Mononuclear cell (primary cell): ENCODE results near the gene HMG20B. TPM values are rescaled to one million over a fixed set of nuclear protein-coding genes. Genes with fewer than 3 reads are reported as not detected.
A peak's percentile ranks its signal among the peaks of the same experiment; 100 is the strongest.
"Not testable (repeated sequence)": the region's sequence is repeated elsewhere in the genome, so short reads cannot be mapped to it uniquely, and the experiment has no call there.

Experiments
- H3K27me3 ChIP-seq: 2 replicates; pipeline ENCODE4 v1.6.0; 2011; ENCODE audit warnings: low read length, control low read depth; ENCODE audit not compliant: insufficient read depth
- H3K4me1 ChIP-seq: 2 replicates; pipeline ENCODE4 v1.5.1; 2011; ENCODE audit warnings: mild to moderate bottlenecking, low read length, control low read depth; ENCODE audit not compliant: insufficient read depth
- H3K4me3 ChIP-seq: 2 replicates; pipeline ENCODE4 v1.5.1; 2011; ENCODE audit warnings: mild to moderate bottlenecking, low read length, moderate library complexity
- H3K9me3 ChIP-seq: 2 replicates; pipeline ENCODE4 v1.5.1; 2011; ENCODE audit warnings: low read depth, mild to moderate bottlenecking, control low read depth, low read length
- total RNA-seq: library from RNA; depleted of rRNA; stranded (reverse); fragments of >200 nt; gene quantifications from one replicate; pipeline ENCODE4 v1.2.3, GENCODE V29; 2012

Gene HMG20B
- total RNA-seq, 1 donor = 34.7 TPM

DNA sequence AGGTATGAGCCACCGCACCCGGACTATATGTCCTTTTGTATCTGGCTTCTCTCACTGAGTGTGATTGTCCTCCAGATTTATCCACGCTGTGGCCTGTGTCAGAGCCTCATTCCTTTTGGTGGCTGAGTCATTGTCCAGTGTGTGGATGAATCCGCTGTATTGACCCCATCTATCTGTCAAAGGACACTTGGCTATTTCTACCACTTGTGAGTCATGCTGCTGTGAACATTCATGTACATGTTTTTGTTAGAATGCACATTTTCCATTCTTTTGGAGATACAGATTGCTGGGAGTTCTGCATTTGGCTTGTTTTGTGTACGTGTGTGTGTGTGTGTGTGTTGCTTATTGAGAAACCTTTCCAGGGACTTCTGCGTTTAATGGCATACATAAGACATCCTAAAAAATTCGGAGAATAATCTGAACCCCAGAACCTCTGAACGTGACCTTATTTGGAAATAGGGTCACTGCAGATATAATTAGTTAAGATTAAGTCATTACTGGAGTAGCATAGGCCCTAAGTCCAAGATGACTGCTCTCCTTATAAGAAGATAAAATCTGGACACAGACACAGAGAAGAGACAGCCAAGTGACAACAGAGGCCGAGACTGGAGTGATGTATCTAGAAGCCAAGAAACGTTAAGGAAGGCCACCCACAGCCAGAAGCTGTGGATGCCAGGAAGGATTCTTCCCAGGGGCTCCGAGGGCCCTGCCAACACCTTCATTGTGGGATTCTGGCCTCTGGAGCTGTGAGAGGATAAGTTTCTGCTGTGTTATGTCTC, 7.6 kb downstream of the HMG20B start:
- Histone ChIP-seq H3K27me3 (no peaks in the 10 kb centered on the region), H3K4me1 (peaks cover 6% of the 10 kb centered on the region)

GRCh38 chr19:3581792-3582191, 9.0 kb downstream of the HMG20B start:
- not testable (repeated sequence) for H3K4me1 ChIP-seq, H3K4me3 ChIP-seq, H3K9me3 ChIP-seq, H3K27me3 ChIP-seq

More for the DNA sequence above, 7.6 kb downstream of the HMG20B start:
- no peaks in the 10 kb centered on the region for H3K9me3 ChIP-seq
- no peak overlapping the region for H3K4me3 ChIP-seq

- not testable (repeated sequence) for H3K9me3 ChIP-seq, H3K4me1 ChIP-seq, H3K27me3 ChIP-seq, H3K4me3 ChIP-seq
Observed at GRCh38 chr19:3584036-3584802, 11.5 kb downstream of the HMG20B start.

DNA sequence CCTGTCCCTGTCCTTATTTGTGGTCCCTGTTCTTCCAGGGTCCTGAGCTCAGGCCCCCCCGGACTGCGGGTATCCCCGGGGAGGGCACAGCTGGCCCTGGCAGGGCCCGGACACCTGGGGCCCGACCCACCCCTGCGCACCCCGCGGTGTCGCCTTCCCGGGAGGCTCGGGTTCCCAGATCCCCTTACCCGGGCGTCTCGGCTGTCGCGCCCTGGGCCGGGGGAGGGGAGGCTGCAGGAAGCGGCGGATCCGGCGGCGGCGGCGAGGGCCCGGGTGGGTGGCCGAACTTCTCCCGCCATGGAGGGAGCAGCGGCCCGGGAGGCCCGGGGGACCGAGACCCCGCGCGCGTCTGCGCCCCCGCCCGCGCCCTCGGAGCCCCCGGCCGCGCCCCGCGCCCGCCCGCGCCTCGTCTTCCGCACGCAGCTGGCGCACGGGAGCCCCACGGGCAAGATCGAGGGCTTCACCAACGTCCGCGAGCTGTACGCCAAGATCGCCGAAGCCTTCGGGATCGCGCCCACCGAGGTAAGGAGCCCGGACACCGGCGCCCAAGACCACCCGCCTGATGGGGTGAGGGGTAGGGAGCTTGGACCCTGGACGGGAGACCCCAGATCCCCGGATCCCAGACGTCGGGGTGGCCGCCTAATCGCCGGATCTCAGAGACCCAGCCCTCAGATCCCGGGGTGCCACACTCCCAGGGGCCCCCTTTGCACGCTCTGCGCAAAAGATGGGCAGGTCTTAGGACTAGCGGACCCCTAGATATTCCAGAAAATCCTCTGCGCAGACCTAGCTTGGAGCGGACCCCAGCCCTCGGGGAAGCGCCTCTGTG, 12.8 kb downstream of the HMG20B start, which contains the start of gene GIPC3:
TSS of gene GIPC3 (plus strand) at position 178 of the 826 bp plus-strand sequence. CDS start at position 298, 120 bp downstream.
- peaks cover 3% of the 10 kb centered on the region for H3K27me3 ChIP-seq
- H3K4me1 ChIP-seq = peaks cover 6% of the 10 kb centered on the region
- no peaks in the 10 kb centered on the region for H3K9me3 ChIP-seq
- peak within 1 kb of the TSS; percentile 24 for H3K4me3 ChIP-seq

- Histone ChIP-seq H3K27me3 (peaks cover 3% of the 10 kb centered on the region), H3K4me1 (peaks cover 6% of the 10 kb centered on the region), H3K9me3 (no peaks in the 10 kb centered on the region), H3K4me3 (peak overlapping the region; percentile 24)
Observed at GRCh38 chr19:3586127-3586626, 13.4 kb downstream of the HMG20B start.

DNA sequence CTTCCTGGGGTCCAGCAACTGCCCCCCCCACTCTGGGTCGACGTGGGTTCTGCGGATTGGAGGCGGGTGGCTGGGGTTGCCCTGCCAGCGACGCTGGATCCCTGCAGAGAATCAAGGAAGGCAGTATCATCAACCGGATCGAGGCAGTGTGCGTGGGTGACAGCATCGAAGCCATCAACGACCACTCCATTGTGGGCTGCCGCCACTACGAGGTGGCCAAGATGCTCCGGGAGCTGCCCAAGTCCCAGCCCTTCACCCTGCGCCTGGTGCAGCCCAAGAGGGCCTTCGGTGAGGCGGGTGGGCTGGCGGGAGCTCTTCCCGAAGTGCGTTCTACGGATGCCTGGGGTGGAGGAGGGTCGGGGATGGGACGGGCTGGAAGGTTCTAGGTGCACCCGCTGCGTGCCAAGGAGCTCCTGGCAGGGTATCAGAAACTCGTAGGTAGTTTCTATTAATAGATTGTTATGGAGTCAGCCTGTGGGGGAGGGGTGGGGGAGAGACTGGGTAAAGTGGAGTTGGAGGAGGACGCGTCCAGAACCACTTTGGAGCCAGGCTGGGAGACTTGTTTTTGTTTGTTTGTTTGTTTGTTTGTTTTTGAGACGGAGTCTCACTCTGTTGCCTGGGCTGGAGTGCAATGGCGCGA, 14.1 kb downstream of the HMG20B start:
- H3K9me3 ChIP-seq = no peaks in the 10 kb centered on the region
- H3K27me3 ChIP-seq = peaks cover 3% of the 10 kb centered on the region
- no peak overlapping the region for H3K4me3 ChIP-seq
- peaks cover 6% of the 10 kb centered on the region for H3K4me1 ChIP-seq

DNA sequence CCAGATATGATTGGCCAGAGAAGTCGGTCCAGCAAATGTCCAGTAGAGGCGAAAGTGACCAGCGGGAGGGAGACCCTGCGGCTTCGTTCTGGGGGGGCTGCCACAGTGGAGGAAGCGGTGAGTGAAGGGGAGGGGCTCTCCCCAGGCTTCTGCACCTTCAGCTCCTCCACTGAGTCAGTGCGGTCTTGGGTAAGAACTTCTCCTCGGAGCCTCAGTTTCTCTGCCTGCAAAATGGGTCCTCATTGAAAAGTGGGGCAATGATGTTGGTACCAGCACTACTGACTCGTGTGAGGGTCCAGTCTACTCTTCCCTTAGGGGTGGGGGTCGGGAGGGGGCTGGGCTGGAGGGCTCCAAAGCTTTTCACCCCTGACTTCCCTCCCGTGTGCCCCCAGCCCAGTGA, 16.7 kb downstream of the HMG20B start:
- H3K27me3 ChIP-seq = peaks cover 3% of the 10 kb centered on the region

GRCh38 chr19:3589949-3590348, 17.2 kb downstream of the HMG20B start:
- peaks cover 6% of the 10 kb centered on the region for H3K4me1 ChIP-seq
- peaks cover 3% of the 10 kb centered on the region for H3K27me3 ChIP-seq
- no peaks in the 10 kb centered on the region for H3K9me3 ChIP-seq
- no peak overlapping the region for H3K4me3 ChIP-seq

More for the DNA sequence above, 16.7 kb downstream of the HMG20B start:
- no peaks in the 10 kb centered on the region for H3K9me3 ChIP-seq
- no peak overlapping the region for H3K4me3 ChIP-seq
- H3K4me1 ChIP-seq = peaks cover 6% of the 10 kb centered on the region

DNA sequence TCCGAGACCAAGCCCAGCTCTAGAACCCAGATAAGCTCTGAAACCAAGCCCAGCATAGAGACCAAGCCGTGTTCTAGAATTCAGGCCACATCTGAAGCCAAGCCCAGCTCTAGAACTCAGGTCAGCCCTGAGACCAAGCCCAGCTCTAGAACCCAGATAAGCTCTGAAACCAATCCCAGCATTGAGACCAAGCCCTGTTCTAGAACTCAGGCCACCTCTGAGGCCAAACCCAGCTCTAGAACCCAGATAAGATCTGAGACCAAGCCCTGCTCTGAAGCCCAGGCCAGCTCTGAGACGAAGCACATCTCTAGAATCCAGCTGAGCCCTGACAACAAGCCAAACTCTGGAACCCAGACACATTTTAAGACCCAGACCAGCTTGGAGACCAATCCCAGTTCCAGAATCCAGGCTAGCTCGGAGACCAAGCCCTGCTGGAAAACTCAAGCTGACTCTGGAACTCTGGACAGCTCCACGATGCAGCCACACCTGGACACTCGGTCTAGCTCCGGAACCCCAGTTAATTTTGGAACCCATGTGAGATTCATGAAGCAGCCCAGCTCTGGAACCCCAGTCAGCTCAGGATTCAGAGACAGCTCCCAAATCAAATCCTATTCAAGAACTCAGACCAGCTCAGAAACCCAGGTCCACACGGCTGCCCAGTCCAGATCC, 18.4 kb downstream of the HMG20B start:
- Histone ChIP-seq H3K4me1 (peaks cover 1% of the 10 kb centered on the region), H3K9me3 (no peaks in the 10 kb centered on the region), H3K27me3 (no peaks in the 10 kb centered on the region), H3K4me3 (no peak overlapping the region)

DNA sequence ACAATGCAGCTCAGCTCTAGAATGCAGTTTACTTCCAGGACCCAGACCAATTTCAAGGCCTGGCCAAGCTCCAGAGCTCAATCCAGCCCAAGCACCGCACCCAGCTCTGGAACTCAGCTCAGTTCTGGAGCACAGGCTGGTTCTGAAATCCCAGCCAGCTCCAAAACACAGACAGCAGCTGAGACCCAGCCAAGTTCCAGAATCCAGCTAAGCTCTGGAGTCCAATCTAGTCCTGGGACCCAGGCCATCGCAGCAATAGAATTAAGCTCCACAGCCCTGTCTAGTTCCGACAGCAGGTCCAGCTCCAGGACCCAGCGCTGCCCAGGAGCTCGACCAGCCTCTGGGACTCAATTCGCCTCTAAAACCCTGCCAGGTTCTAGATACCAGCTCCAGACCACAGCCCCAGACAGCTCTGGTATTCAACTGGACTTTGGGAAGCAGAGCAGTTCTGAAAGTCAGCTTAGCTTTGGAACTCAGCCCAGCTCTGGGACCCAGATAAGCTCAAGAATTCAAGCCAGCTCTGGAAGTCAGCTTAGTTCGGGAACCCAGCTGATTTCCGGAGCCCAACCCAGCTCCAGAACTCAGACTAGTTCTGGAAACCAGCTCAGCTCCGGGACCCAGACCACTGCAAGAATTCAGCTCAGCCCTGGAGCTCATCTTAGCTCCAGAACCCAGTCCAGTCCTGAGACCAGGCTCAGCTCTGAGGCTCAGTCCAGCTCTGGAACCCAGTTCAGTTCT, 19.3 kb downstream of the HMG20B start:
- no peaks in the 10 kb centered on the region for H3K27me3 ChIP-seq
- H3K4me3 ChIP-seq = no peak overlapping the region
- H3K4me1 ChIP-seq = no peaks in the 10 kb centered on the region
- no peaks in the 10 kb centered on the region for H3K9me3 ChIP-seq

GRCh38 chr19:3593156-3593555, 20.4 kb downstream of the HMG20B start:
- no peak overlapping the region for H3K4me3 ChIP-seq
- H3K9me3 ChIP-seq = no peaks in the 10 kb centered on the region
- no peaks in the 10 kb centered on the region for H3K27me3 ChIP-seq
- no peaks in the 10 kb centered on the region for H3K4me1 ChIP-seq

- Histone ChIP-seq H3K27me3 (no peaks in the 10 kb centered on the region), H3K9me3 (no peaks in the 10 kb centered on the region), H3K4me3 (no peak overlapping the region), H3K4me1 (no peaks in the 10 kb centered on the region)
Observed at GRCh38 chr19:3595521-3596061, 22.8 kb downstream of the HMG20B start.

- H3K4me3 ChIP-seq = no peak overlapping the region
- H3K9me3 ChIP-seq = no peaks in the 10 kb centered on the region
- peaks cover 4% of the 10 kb centered on the region for H3K4me1 ChIP-seq
- no peaks in the 10 kb centered on the region for H3K27me3 ChIP-seq
Observed at GRCh38 chr19:3599776-3600187, 27.0 kb downstream of the HMG20B start.
